ENCODE data around the gene CAV1. TPM values are rescaled to one million over a fixed set of nuclear protein-coding genes. Genes with fewer than 3 reads are reported as not detected.

The CAV1 gene
- polyA plus RNA-seq, 1 donor (not counting 4 experiments of a cell fraction or from before 2014, with no cell fraction given) = 2,905 TPM

DNA sequence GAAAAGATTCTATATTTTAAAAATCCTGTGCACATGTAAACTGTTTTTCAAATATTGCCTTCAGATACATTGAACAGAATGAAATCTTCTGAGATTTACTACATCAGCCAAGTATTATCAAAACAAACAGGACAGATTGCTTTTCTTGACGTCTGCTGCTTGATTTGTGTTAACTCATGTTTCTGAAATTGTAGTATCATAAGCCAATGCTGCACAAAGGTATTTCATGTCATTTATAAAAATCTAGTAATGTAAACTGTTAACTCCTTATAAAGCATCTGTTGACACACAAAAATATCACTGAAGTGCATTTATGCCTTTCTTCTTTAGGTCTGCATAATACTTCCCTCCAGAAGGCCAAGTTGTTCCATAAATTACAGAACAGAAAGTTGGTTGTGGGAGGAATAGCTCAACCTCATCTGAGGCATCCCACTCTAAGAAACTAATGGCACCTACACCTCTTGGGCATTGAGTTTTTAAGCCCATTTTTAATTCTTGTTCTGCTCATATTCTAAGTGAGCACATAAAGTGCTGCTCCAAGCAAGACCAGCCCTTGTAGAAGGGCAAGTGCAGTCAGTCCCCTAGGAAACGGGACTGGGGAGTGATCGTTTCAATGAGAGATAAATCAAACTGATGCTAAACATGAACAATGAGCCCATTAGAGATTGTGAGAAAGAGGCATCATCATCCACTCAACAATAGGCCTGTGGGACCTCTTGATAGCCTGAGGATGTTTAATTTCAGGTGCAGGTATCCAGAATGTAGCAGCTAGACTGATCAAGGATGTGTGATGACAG lies 28.5 kb downstream of the CAV1 start:
- Histone ChIP-seq H3K79me2 (ENCODE audit: control insufficient read depth, insufficient read depth, low read length) (peaks cover 71% of the 10 kb centered on the region), H3K9ac (ENCODE audit: control insufficient read depth, extremely low read depth, insufficient read depth, low read length) (no peak overlapping the region), H3K9me1 (ENCODE audit: control insufficient read depth, extremely low read depth, insufficient read depth, low read length) (peaks cover 6% of the 10 kb centered on the region), H3K4me1 (ENCODE audit: control insufficient read depth, extremely low read depth, insufficient read depth, low read length) (peaks cover 17% of the 10 kb centered on the region), H2AFZ (ENCODE audit: control insufficient read depth, low read length) (no peak overlapping the region), H3K4me2 (ENCODE audit: control insufficient read depth, extremely low read depth, insufficient read depth, low read depth, low read length) (no peak overlapping the region), H4K20me1 (ENCODE audit: control insufficient read depth, extremely low read depth, insufficient read depth, low read length) (peaks cover 28% of the 10 kb centered on the region), H3K36me3 (ENCODE audit: control insufficient read depth in 2 of 2, extremely low read depth in 1 of 2, insufficient read depth in 2 of 2, low read length in 2 of 2) (peaks cover 38 to 69% of the 10 kb centered on the region in 2 experiments), H3K27me3 (ENCODE audit: control insufficient read depth, extremely low read depth, insufficient read depth, low read length) (no peaks in the 10 kb centered on the region), H3K9me3 (ENCODE audit: control insufficient read depth, low read depth, low read length) (no peaks in the 10 kb centered on the region), H3K4me3 (ENCODE audit: control insufficient read depth in 2 of 3, extremely low read depth in 1 of 3, insufficient read depth in 2 of 3, low read depth in 1 of 3, low read length in 3 of 3) (no peak overlapping the region), H3K27ac (ENCODE audit: control insufficient read depth, insufficient read depth, low read length) (peak overlapping the region; percentile 3)
- TF ChIP-seq, protein P1, sequence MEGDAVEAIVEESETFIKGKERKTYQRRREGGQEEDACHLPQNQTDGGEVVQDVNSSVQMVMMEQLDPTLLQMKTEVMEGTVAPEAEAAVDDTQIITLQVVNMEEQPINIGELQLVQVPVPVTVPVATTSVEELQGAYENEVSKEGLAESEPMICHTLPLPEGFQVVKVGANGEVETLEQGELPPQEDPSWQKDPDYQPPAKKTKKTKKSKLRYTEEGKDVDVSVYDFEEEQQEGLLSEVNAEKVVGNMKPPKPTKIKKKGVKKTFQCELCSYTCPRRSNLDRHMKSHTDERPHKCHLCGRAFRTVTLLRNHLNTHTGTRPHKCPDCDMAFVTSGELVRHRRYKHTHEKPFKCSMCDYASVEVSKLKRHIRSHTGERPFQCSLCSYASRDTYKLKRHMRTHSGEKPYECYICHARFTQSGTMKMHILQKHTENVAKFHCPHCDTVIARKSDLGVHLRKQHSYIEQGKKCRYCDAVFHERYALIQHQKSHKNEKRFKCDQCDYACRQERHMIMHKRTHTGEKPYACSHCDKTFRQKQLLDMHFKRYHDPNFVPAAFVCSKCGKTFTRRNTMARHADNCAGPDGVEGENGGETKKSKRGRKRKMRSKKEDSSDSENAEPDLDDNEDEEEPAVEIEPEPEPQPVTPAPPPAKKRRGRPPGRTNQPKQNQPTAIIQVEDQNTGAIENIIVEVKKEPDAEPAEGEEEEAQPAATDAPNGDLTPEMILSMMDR (optimal IDR thresholded peaks at IDR 0.05 in 1 of 3, IDR thresholded peaks at IDR 0.05 in 1 of 3, conservative IDR thresholded peaks at IDR 0.05 in 1 of 3; ENCODE audit: extremely low read depth in 1 of 3, insufficient read depth in 2 of 3, low read length in 3 of 3) = no peak
- no peak for TF ChIP-seq EZH2 (IDR thresholded peaks at IDR 0.05; ENCODE audit: low read length)
- no peak for FAIRE-seq
- no peak for DNase-seq (ENCODE audit: low read depth, low spot score)
- dilution Hi-C loops (cut with MboI; ENCODE audit: extremely low pct_ligation_motif_present, low sequenced_read_pairs) = no loop called here

DNA sequence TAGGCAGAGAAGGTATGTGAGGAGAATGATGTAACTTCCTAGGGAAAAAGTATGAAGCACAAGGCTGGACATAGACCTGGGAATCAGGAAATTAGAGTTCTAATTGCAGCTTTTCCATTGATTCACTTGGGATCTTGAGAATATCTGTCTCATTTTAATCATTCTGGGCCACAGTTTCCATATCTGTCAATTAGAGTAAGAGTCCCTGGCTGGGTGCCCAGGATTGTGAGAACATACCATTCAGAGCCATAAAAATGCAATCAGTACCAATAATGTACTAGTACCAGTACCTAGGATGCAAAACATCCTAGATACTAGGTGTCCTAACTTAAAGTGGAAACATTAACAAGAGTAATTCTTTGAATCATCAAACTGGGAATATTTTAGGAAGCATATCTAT lies 29.6 kb downstream of the CAV1 start:
- dilution Hi-C loops (cut with MboI; ENCODE audit: extremely low pct_ligation_motif_present, low sequenced_read_pairs) = no loop called here
- no peak overlapping the region for H3K9ac ChIP-seq (ENCODE audit: control insufficient read depth, extremely low read depth, insufficient read depth, low read length)
- no peak overlapping the region for H3K27ac ChIP-seq (ENCODE audit: control insufficient read depth, insufficient read depth, low read length)
- H3K9me3 ChIP-seq (ENCODE audit: control insufficient read depth, low read depth, low read length) = no peaks in the 10 kb centered on the region
- no peak overlapping the region for H3K4me2 ChIP-seq (ENCODE audit: control insufficient read depth, extremely low read depth, insufficient read depth, low read depth, low read length)
- peaks cover 62% of the 10 kb centered on the region for H3K79me2 ChIP-seq (ENCODE audit: control insufficient read depth, insufficient read depth, low read length)
- no peaks in the 10 kb centered on the region for H3K27me3 ChIP-seq (ENCODE audit: control insufficient read depth, extremely low read depth, insufficient read depth, low read length)
- FAIRE-seq (peak; percentile 32), DNase-seq (ENCODE audit: low read depth, low spot score) (no peak)
- no peak overlapping the region for H3K4me3 ChIP-seq (ENCODE audit: control insufficient read depth in 2 of 3, extremely low read depth in 1 of 3, insufficient read depth in 2 of 3, low read depth in 1 of 3, low read length in 3 of 3)
- peaks cover 36 to 71% of the 10 kb centered on the region in 2 experiments for H3K36me3 ChIP-seq (ENCODE audit: control insufficient read depth in 2 of 2, extremely low read depth in 1 of 2, insufficient read depth in 2 of 2, low read length in 2 of 2)
- TF ChIP-seq, protein P1 (optimal IDR thresholded peaks at IDR 0.05 in 1 of 3, IDR thresholded peaks at IDR 0.05 in 1 of 3, conservative IDR thresholded peaks at IDR 0.05 in 1 of 3; ENCODE audit: extremely low read depth in 1 of 3, insufficient read depth in 2 of 3, low read length in 3 of 3) = no peak
- TF ChIP-seq EZH2 (IDR thresholded peaks at IDR 0.05; ENCODE audit: low read length) = no peak
- peaks cover 8% of the 10 kb centered on the region for H3K9me1 ChIP-seq (ENCODE audit: control insufficient read depth, extremely low read depth, insufficient read depth, low read length)
- peaks cover 17% of the 10 kb centered on the region for H3K4me1 ChIP-seq (ENCODE audit: control insufficient read depth, extremely low read depth, insufficient read depth, low read length)
- no peak overlapping the region for H2AFZ ChIP-seq (ENCODE audit: control insufficient read depth, low read length)
- H4K20me1 ChIP-seq (ENCODE audit: control insufficient read depth, extremely low read depth, insufficient read depth, low read length) = peaks cover 27% of the 10 kb centered on the region
